Nephron progenitor cell (in vitro differentiated cells): ENCODE results near the gene CTNNA3.

Experiments used
- DNase-seq: peaks from one replicate; pipeline ENCODE4 v3.0.0; 2021
- H3K27ac Mint-ChIP-seq: 2 replicates; pipeline ENCODE4 v1.8.0; 2021; ENCODE audit warnings: mild to moderate bottlenecking, moderate library complexity, mixed read lengths
- H3K27me3 Mint-ChIP-seq: 2 replicates; pipeline ENCODE4 v1.8.0; 2021; ENCODE audit warnings: mild to moderate bottlenecking, low read depth, mixed read lengths; ENCODE audit not compliant: poor library complexity
- H3K36me3 Mint-ChIP-seq: 2 replicates; pipeline ENCODE4 v1.8.0; 2021; ENCODE audit warnings: low read depth, mixed read lengths
- H3K4me1 Mint-ChIP-seq: 2 replicates; pipeline ENCODE4 v1.8.0; 2021; ENCODE audit warnings: mixed read lengths
- H3K4me3 Mint-ChIP-seq: 2 replicates; pipeline ENCODE4 v1.8.0; 2021; ENCODE audit warnings: mild to moderate bottlenecking, moderate library complexity, mixed read lengths
- H3K9me3 Mint-ChIP-seq: 2 replicates; pipeline ENCODE4 v1.8.0; 2021; ENCODE audit warnings: mild to moderate bottlenecking, moderate library complexity, mixed read lengths
- TF ChIP-seq, protein P1 (sequence below): fragments of 200-600 bp; sonication (generic); IDR thresholded peaks from 2 replicates; pipeline ENCODE4 v1.5.0; 2021; ENCODE audit warnings: antibody characterized with exemption

Gene CTNNA3

DNA sequence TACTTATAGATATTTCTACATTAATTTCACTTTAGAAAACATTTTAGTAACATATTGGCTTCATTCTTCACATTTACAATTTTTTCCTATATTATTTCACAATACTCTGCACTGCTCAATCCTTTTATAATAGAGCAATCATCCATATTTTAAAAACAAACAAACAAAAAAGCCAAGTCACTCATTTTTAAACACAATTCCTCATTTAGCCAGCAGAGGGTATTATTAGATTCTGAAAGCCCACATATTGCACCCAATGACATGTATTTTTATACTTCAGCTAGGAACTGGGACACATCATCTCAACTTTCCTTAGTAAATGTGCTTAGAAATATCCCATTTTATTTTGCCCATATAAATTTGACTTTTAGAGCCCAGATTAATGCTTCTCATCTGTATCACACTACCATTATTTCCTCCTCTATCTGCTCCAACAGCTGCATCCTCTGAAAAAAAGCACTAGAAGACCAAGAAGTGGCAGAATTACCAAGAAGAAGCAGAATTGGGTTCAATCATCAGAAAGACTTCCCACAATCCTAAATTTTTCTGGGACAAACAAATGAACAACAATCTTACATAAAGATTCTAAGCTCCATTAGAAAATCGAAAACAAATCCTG, 29.5 kb downstream of the CTNNA3 start:
- TF ChIP-seq, protein P1, sequence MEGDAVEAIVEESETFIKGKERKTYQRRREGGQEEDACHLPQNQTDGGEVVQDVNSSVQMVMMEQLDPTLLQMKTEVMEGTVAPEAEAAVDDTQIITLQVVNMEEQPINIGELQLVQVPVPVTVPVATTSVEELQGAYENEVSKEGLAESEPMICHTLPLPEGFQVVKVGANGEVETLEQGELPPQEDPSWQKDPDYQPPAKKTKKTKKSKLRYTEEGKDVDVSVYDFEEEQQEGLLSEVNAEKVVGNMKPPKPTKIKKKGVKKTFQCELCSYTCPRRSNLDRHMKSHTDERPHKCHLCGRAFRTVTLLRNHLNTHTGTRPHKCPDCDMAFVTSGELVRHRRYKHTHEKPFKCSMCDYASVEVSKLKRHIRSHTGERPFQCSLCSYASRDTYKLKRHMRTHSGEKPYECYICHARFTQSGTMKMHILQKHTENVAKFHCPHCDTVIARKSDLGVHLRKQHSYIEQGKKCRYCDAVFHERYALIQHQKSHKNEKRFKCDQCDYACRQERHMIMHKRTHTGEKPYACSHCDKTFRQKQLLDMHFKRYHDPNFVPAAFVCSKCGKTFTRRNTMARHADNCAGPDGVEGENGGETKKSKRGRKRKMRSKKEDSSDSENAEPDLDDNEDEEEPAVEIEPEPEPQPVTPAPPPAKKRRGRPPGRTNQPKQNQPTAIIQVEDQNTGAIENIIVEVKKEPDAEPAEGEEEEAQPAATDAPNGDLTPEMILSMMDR: peak; percentile 46
- Mint-ChIP-seq H3K36me3 (no peaks in the 10 kb centered on the region), H3K4me3 (no peak overlapping the region), H3K27ac (no peak overlapping the region), H3K9me3 (no peaks in the 10 kb centered on the region), H3K4me1 (peaks cover 15% of the 10 kb centered on the region), H3K27me3 (no peaks in the 10 kb centered on the region)
- no peak for DNase-seq

DNA sequence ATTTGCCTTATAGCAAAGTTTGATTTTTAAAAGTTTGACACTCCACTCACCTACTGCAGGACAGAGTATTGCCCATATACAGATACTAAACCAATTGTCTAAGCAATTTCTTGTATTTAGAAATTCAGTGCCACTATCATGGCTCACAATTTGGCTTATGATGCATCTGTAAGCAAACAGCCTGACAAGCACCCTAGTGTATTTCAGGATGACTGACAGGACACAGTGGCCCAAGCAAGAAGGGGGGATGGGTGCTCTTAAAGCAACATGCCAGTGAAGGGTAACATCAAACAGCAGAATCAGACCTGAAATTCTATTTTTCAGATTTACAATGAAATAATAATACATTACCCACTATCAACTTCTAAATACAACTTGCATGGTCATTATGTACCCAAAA, 30.5 kb downstream of the CTNNA3 start:
- Mint-ChIP-seq H3K36me3 (no peaks in the 10 kb centered on the region), H3K27ac (no peak overlapping the region), H3K27me3 (no peaks in the 10 kb centered on the region), H3K4me1 (peaks cover 15% of the 10 kb centered on the region), H3K4me3 (no peak overlapping the region), H3K9me3 (no peaks in the 10 kb centered on the region)
- no peak for DNase-seq
- TF ChIP-seq, protein P1: no peak

DNA sequence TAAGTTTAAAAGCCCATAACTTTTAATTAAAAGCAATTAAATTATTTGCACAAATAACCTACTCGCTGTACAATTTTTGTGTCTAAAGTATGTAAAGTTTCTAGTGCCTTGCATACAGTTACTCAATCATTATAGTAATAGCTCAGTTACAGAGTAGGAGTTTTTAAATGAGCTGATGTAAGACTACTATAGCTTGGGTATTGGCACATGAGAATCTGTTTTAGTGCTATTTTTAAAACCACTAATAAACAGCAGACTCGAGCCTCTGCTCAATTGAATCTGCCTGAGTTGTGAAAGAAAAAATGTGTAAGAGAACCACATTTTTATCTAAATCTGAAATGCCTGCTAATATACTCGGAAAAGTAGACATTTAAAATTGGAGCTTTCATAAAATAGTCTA, 31.1 kb downstream of the CTNNA3 start:
- H3K27me3 Mint-ChIP-seq: no peaks in the 10 kb centered on the region
- H3K9me3 Mint-ChIP-seq: no peaks in the 10 kb centered on the region
- no peak overlapping the region for H3K4me3 Mint-ChIP-seq
- H3K36me3 Mint-ChIP-seq: no peaks in the 10 kb centered on the region
- H3K4me1 Mint-ChIP-seq: peaks cover 15% of the 10 kb centered on the region
- H3K27ac Mint-ChIP-seq: no peak overlapping the region
- no peak for DNase-seq
- TF ChIP-seq, protein P1: no peak

DNA sequence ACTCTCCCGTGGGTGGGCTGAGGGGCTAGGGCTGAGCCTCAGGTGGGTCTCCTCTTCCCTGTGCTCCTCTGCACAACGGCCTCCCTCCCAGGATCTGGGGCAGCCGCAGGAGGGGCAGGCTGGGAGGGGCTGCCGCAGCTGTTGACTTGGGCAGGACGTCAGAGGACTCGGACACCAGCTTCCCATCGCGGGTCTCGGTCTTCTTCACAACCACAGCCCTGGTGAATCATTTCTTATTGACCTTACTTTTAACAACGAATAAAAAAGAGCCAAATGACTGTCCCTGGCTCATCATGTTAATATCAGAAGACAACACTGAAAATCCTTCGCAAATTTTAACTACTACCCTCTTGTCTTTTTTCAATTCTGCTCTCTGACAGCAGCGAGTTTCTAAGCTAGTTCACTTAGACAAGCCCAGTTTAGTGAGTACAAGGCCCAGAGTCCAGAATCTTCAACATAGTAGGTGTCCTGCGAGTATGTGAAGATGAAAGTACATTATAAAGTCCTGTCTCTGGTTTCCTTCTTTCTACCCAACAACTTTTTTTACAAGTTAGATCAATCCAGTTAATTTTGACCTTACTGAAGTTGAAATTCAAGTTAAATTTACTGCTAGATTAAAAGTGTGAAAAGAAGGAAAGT, 32.4 kb downstream of the CTNNA3 start:
- H3K4me3 Mint-ChIP-seq: no peak overlapping the region
- DNase-seq: no peak
- TF ChIP-seq, protein P1: no peak
- peaks cover 15% of the 10 kb centered on the region for H3K4me1 Mint-ChIP-seq
- H3K9me3 Mint-ChIP-seq: no peaks in the 10 kb centered on the region
- H3K27ac Mint-ChIP-seq: peak overlapping the region; percentile 79
- H3K27me3 Mint-ChIP-seq: no peaks in the 10 kb centered on the region
- H3K36me3 Mint-ChIP-seq: no peaks in the 10 kb centered on the region

DNA sequence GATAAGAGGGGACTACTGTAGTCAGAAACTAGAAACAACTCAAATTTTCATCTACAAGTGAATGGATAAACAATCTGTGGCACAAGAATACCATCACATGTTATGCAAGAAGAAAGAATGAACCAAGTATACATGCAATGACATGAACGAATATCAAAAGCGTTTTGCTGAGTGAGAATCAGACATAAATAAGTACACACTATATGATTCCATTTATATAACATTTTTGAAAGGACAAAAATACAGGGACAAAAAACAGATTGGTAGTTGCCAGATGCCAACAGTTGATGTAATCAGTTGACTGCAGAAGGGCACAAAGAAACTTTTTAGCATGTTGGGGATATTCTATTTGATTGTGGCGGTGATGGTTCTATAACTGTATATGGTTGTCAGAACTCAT, 33.6 kb downstream of the CTNNA3 start:
- no peak for DNase-seq
- Mint-ChIP-seq H3K27me3 (no peaks in the 10 kb centered on the region), H3K36me3 (no peaks in the 10 kb centered on the region), H3K4me1 (peaks cover 20% of the 10 kb centered on the region), H3K9me3 (no peaks in the 10 kb centered on the region), H3K4me3 (no peak overlapping the region), H3K27ac (no peak overlapping the region)
- TF ChIP-seq, protein P1: no peak

DNA sequence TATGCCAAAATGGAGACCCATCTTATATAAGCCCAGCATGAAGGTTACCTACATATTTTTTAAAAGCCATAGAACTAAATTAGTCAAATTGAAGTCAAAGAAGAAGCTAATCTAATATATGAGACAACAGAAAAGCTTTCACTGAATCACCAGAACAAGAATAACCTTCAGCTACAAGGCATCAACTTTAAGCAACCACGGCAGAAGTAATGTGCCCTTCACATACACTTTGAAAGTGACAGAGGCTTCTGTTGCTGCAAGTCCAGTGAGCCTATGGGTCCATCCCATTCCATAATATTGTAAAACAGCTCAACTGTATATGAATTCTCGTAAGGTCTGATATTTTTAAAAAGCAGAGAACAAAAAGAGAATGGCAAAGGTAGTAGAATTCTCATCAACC, 36.5 kb downstream of the CTNNA3 start:
- Mint-ChIP-seq H3K4me1 (peaks cover 5% of the 10 kb centered on the region), H3K36me3 (no peaks in the 10 kb centered on the region), H3K9me3 (peaks cover 3% of the 10 kb centered on the region), H3K4me3 (no peak overlapping the region), H3K27ac (no peak overlapping the region), H3K27me3 (no peaks in the 10 kb centered on the region)
- DNase-seq: no peak
- TF ChIP-seq, protein P1: no peak
